Mesodermal cell (in vitro differentiated cells): ENCODE results near the gene POLD1.
"Not testable (repeated sequence)": the region's sequence is repeated elsewhere in the genome, so short reads cannot be mapped to it uniquely, and the experiment has no call there.

Source experiments
- H3K27ac ChIP-seq: 2 replicates; pipeline ENCODE4 v1.7.0; 2013; ENCODE audit warnings: mild to moderate bottlenecking, low read depth, low read length, moderate library complexity; ENCODE audit not compliant: severe bottlenecking
- H3K36me3 ChIP-seq: 2 replicates; pipeline ENCODE4 v1.7.1; 2013; ENCODE audit warnings: mild to moderate bottlenecking, low read length, moderate library complexity; ENCODE audit not compliant: control insufficient read depth, insufficient read depth
- H3K4me1 ChIP-seq: one replicate; pipeline ENCODE4 v1.7.1; 2013; ENCODE audit warnings: mild to moderate bottlenecking, low read length; ENCODE audit not compliant: insufficient read depth, control insufficient read depth, poor library complexity, severe bottlenecking
- H3K4me3 ChIP-seq: 2 replicates; pipeline ENCODE4 v1.7.0; 2013; ENCODE audit warnings: low read length, control low read depth, mild to moderate bottlenecking; ENCODE audit not compliant: insufficient read depth, poor library complexity, severe bottlenecking; ENCODE audit errors: extremely low read depth
- H3K9me3 ChIP-seq: 2 replicates; pipeline ENCODE4 v1.7.1; 2013; ENCODE audit warnings: mild to moderate bottlenecking, low read length, moderate library complexity; ENCODE audit not compliant: control insufficient read depth
- WGBS, 2 experiments: methylation state at CpG; one replicate each; pipeline ENCODE4 v1.1.5; 2013; ENCODE audit warnings: missing lambda C conversion rate in 2 of 2; ENCODE audit not compliant: insufficient coverage in 2 of 2; 5-methylcytosine and 5-hydroxymethylcytosine counted together

POLD1 gene

GRCh38 chr19:50381881-50382729 lies 2.0 kb upstream of the POLD1 start:
- no peaks in the 10 kb centered on the region for H3K4me1 ChIP-seq
- no peak overlapping the region for H3K4me3 ChIP-seq
- 95 to 96% methylated on average over 51 to 57 of the region's 58 CpGs for WGBS, 2 experiments
- H3K27ac ChIP-seq = no peak overlapping the region
- no peaks in the 10 kb centered on the region for H3K9me3 ChIP-seq
- peaks cover 59% of the 10 kb centered on the region for H3K36me3 ChIP-seq

- Histone ChIP-seq H3K36me3 (peaks cover 57% of the 10 kb centered on the region), H3K27ac (peak overlapping the region; percentile 66), H3K4me3 (peak overlapping the region; percentile 72), H3K9me3 (no peaks in the 10 kb centered on the region), H3K4me1 (no peaks in the 10 kb centered on the region)
- 47 to 56% methylated on average over 14 to 15 of the region's 21 CpGs for WGBS, 2 experiments
Measured at GRCh38 chr19:50383001-50383851, 921 bp upstream of the POLD1 start.

- 17 to 25% methylated on average over 22 to 25 of the region's 26 CpGs for WGBS, 2 experiments
- Histone ChIP-seq H3K9me3 (peaks cover 6% of the 10 kb centered on the region), H3K4me3 (peak overlapping the region; percentile 72), H3K27ac (peak overlapping the region; percentile 86), H3K4me1 (no peaks in the 10 kb centered on the region), H3K36me3 (peaks cover 55% of the 10 kb centered on the region)
Measured at GRCh38 chr19:50384685-50385535, 763 bp downstream of the POLD1 start.

DNA sequence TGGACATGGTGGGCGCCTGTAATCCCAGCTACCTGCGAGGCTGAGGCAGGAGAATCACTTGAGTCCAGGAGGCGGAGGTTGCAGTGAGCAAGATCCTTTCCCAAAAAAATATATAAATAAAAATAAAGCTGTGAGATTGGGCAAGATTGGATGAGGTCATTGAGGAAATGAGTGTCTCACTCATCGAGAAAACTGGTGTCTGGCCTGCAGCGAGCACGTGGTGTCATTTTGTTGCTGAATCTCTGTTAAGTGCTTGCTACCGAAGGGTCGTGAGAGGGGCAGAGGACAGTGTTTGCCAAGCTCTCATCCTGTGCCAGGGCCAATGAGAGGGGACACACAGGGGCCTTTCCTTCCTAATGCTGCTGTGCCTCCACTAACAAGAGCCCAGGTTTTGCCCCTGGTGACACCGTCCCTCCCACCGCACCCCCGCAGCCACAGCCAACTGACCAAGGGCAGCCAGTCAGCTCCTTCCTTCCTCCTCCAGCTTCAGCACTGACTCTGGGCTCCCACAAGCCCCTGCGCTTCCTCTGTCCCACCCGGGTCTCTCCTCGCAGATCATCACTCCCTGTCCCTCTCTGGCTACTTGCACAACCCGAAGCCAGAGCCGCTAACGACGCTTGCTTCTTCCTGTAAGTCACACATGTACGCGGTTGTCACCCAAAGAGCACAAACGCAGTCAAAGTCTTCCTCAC lies 3.2 kb downstream of the POLD1 start:
- no peak overlapping the region for H3K4me3 ChIP-seq
- no peaks in the 10 kb centered on the region for H3K4me1 ChIP-seq
- peaks cover 6% of the 10 kb centered on the region for H3K9me3 ChIP-seq
- WGBS, 2 experiments = 92 to 94% methylated on average over 18 of the region's 21 CpGs
- no peak overlapping the region for H3K27ac ChIP-seq
- H3K36me3 ChIP-seq = peaks cover 48% of the 10 kb centered on the region

DNA sequence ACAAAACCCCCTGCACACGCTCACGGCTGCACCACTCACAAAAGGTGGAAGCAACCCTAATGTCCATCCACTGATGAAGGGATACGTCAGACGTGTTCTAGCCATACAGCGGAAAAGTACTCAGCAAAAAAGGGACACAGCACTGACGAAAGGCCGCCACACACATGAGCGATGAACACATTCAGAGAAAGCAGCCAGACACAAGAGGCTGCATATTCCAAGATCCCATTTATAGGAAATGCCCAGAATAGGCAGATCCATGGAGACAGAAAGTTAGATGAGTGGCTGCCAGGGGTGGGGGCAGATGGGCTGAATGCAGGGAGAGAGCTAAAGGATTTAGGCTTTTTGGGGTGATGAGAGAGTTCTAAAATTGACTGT lies 3.7 kb downstream of the POLD1 start:
- Histone ChIP-seq H3K27ac (no peak overlapping the region), H3K4me1 (no peaks in the 10 kb centered on the region), H3K9me3 (peaks cover 6% of the 10 kb centered on the region), H3K36me3 (peaks cover 47% of the 10 kb centered on the region), H3K4me3 (no peak overlapping the region)
- WGBS, 2 experiments = 90 to 97% methylated on average over 8 of the region's 8 CpGs

DNA sequence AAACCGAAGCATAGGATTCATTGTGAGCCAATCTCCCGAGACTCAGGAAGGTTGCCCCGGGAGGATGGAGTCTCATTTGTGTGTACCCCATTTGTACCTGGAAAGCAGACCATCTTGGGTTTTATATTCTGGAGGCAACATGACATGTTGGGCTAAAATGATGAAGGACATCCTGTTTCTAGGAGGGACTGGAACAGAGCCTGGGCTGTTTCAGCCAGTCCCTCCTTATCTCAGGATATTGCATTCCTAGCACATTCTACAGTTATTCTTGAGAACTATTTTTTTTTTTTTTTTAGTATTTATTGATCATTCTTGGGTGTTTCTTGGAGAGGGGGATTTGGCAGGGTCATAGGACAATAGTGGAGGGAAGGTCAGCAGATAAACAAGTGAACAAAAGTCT lies 6.1 kb downstream of the POLD1 start:
- 94 to 95% methylated on average over 3 of the region's 3 CpGs for WGBS, 2 experiments
- H3K27ac ChIP-seq, H3K4me3 ChIP-seq, H3K9me3 ChIP-seq, H3K4me1 ChIP-seq: not testable (repeated sequence)
- peaks cover 66% of the 10 kb centered on the region for H3K36me3 ChIP-seq

DNA sequence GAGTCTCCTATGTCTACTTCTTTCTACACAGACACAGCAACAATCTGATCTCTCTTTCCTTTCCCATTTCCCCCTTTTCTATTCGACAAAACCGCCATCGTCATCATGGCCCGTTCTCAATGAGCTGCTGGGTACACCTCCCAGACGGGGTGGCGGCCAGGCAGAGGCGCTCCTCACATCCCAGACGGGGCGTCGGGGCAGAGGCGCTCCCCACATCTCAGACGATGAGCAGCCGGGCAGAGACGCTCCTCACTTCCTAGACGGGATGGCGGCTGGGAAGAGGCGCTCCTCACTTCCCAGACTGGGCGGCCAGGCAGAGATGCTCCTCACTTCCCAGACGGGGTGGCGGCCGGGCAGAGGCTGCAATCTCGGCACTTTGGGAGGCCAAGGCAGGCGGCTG lies 6.8 kb downstream of the POLD1 start:
- 97 to 100% methylated on average over 12 to 16 of the region's 23 CpGs for WGBS, 2 experiments
- not testable (repeated sequence) for H3K27ac ChIP-seq, H3K4me3 ChIP-seq, H3K9me3 ChIP-seq, H3K4me1 ChIP-seq
- H3K36me3 ChIP-seq = peaks cover 73% of the 10 kb centered on the region

DNA sequence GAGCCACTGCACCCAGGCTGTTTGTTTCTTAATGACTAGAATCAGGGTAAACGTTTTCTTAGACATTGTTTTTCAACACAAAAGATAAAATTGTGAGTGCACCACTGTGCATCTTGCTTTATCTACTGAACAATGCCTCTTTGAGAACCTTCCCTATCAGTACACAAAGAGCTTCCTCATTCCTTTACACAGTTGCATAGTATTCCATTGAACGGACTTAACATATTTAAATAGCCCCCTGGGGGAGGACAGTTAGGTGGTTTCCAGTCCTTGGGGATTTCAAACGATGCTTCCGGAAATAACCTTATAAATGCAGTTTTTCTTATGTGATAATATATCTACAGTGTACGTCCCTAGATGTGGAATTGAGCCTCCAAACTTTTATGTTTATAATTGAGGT lies 8.6 kb downstream of the POLD1 start:
- WGBS, 2 experiments = 100% methylated on average over 1 of the region's 5 CpGs
- Histone ChIP-seq H3K36me3 (peaks cover 62% of the 10 kb centered on the region), H3K4me1 (no peaks in the 10 kb centered on the region), H3K9me3 (peaks cover 6% of the 10 kb centered on the region), H3K27ac (no peak overlapping the region), H3K4me3 (no peak overlapping the region)

DNA sequence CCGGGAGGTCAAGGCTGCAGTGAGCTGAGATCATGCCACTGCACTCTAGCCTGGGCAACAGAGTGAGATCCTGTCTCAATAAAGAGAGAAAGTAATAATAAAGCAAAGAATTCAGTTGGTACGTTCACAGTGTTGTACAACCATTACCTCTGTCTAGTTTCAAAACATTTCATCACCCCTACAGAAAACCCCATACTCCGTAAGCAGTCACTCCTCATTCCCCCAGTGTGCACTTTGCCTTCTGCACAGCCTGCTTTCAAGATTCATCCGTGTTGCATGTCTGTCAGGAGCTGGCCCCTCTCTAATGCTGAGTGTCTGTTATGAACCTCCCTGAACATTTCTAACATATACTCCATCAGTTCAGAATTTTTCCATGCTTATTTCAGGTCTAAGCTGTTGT lies 9.4 kb downstream of the POLD1 start:
- Histone ChIP-seq H3K4me1 (no peaks in the 10 kb centered on the region), H3K27ac (no peak overlapping the region), H3K36me3 (peaks cover 55% of the 10 kb centered on the region), H3K4me3 (no peak overlapping the region), H3K9me3 (peaks cover 6% of the 10 kb centered on the region)
- 96 to 100% methylated on average over 2 to 3 of the region's 4 CpGs for WGBS, 2 experiments

DNA sequence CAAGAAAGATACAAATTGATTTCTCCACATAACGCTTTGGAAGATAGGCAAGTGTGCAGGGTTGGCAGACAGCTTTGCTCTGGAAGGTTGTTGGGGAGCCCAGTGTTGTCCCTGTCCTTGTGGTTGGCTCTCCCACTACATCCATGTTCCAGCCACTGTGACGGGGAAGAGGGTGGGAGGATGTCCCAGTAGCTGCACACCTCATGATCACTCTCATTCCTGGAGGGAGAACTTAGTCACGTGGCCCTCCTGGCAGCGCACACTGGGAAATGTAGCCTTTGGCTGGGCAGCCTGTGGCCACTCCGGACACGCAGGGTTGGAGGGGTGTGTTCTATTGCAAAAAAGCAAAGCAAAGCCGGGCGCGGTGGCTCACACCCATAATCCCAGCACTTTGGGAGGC lies 9.9 kb downstream of the POLD1 start:
- H3K4me1 ChIP-seq = no peaks in the 10 kb centered on the region
- WGBS, 2 experiments = 93 to 95% methylated on average over 3 to 5 of the region's 9 CpGs
- peaks cover 54% of the 10 kb centered on the region for H3K36me3 ChIP-seq
- peaks cover 4% of the 10 kb centered on the region for H3K9me3 ChIP-seq
- H3K27ac ChIP-seq = no peak overlapping the region
- no peak overlapping the region for H3K4me3 ChIP-seq
